CD1c-positive myeloid dendritic cell (primary cell): Measurements from ENCODE around the gene SALL1.

Experiments
- DNase-seq: peaks from one replicate; pipeline ENCODE4 v3.0.0-alpha.2; 2016; ENCODE audit errors: extremely low spot score

The SALL1 gene

GRCh38 chr16:51111759-51112158 lies 39.3 kb downstream of the SALL1 start:
- no peak for DNase-seq

GRCh38 chr16:51110700-51111157 lies 40.3 kb downstream of the SALL1 start:
- DNase-seq, result no peak

DNA sequence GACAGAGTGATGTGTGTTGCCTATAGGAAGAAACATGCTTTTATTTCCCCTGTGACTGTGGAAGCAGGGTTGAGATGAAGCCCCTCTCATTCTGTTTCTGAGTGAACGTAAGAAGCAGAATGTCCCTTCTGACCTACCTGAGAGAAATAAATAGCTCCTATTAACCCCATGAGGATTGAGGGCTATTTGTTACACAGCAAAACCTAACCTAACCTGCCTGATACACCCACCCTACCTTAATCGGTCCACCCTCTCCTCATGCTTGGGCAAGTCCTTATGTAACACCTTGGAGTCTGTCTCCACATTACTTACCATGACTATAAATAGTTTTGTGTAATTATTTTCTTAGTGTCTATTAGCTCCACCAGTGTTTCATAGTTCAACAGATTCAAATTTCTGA lies 41.9 kb downstream of the SALL1 start:
- DNase-seq, result no peak

- no peak for DNase-seq
Observed at GRCh38 chr16:51107742-51108141, 43.3 kb downstream of the SALL1 start.

- DNase-seq, result no peak
Observed at GRCh38 chr16:51106535-51106934, 44.5 kb downstream of the SALL1 start.

DNA sequence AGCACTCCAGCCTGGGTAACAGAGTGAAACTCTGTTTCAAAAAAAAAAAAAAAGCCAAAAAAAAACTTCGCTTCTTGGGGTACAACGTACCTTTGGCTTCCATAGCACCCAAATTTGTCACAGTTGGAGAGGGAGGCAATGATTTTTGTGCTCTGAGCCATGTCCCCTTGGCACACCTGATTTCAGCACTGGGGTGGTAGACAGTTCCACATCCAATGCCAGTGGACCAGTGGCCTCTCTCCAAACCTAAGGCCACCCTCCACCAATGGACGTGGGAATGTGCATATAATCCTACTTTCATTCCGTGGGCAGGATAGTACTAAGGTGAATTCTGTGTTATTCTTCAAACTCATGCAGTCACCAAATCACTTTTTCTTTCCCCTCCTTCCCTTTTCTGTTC lies 47.5 kb downstream of the SALL1 start:
- DNase-seq, result no peak

- no peak for DNase-seq
Observed at GRCh38 chr16:51097729-51098128, 53.3 kb downstream of the SALL1 start.

DNA sequence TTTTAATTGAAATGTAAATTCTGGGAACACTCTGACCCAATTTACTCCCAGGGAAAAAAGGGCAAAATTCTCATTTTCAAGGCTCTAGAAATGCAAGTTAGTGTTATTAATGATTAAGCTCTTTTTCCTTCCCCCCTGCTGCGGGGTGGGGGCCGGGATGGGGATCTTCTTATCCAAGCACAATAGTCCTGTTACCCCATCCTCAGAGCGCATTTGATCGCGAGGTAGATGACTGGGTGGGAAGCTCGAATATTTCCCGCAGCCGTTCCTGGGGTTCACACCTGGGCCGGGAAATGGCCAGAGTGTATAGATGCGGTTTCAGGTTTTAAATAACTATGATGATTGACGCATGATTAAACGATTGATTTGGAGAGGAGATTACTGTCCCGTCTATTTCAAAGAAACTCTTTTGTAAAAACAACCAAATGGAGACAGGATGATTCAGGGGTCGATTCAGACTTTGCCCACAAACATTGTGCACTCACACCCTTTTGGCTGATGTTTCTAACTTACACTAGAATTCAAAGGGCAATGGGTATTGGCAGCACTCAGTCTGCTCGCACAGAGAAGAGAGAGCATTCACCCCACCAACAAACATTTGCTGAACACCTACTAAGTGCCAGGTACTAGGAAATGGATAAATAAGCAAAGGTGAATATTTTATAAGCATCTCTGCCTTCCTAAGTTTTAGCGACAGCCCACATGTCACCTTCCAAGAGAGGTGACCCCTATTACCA lies 55.0 kb downstream of the SALL1 start:
- no peak for DNase-seq

DNA sequence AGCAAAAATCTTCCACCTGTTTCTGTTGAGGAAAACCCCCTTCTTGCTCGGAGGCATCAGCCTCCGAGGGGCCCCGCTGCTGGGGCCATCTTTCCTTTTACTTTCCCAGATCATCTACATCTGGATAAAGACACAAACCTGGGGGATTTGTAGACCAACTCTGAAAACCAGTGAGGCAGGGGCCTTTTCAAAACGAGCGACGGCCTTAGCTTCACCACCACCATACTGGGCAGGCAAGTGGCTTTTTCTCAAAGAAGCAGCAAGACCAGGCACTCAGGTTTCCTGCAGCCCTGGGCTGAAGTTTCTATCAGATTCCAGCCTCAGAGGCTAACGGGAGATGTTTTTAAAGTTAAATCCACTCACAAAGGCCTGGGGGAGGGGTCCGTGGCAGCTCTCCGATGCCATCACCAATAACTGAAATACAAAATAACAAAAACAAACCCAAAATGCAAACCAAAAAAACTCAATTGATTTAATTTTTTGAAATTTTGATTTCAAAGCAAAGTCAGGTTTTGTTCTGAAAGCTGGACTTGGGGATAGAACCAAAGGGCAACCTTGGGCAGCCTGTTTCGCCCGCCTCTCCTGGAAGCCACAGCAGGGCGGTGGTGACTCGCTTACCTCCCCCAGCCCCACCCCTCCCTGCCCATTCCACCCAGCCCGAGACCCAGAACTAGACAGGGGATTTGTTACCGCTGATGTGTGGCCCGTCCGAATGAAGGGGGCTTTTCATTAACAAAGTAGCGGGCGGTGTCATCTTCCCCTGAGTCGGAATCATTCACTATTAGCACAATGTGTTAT lies 55.8 kb downstream of the SALL1 start:
- no peak for DNase-seq

DNA sequence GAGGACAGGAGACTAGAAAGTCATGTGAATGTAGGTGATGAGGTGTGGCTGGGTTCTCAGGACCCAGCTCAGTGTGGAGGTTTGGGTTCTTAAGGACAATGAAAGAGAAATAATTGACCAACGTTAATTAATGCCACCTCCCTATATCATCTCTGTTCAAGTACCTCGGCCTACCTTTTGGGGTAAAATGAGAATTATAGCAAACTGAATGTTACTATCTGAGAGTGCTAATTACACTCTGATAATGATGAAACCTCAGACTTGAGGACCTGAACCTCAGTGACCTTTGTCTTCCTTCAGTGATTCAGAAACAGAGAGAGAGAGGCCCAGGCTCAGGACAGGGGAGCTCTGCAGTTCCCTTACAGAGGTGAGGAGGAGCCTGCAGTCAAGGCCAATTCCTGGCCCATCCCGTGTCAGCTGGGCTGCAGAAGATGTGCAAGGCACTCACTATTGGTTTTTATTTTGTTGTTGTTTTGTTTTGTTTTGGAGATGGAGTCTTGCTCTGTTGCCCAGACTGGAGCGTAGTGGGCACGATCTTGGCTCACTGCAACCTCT lies 57.3 kb downstream of the SALL1 start:
- no peak for DNase-seq
